HCT116 (cell line): ENCODE results near the gene ALOX5AP. TPM values are rescaled to one million over a fixed set of nuclear protein-coding genes. Genes with fewer than 3 reads are reported as not detected.

ENCODE experiments used
- ATAC-seq: fragments of 200-7000 bp; cut with Tn5 transposase; 2 replicates; pipeline ENCODE4 v1.9.1; 2020; ENCODE audit warnings: mild to moderate bottlenecking, moderate library complexity
- BruUV-seq: library from RNA; stranded (reverse); fragments of 400-500 nt; replicated peaks from 2 replicates; lab custom pipeline; 2021; lab: Mats Ljungman, UMichigan
- CTCF ChIA-PET: fragments of 300-600 bp; sonication (Branson Sonifier 250); formaldehyde crosslinking; loops from one replicate; lab custom pipeline; 2021; ENCODE audit warnings: antibody characterized with exemption; lab: Charles Lee
- POLR2A ChIA-PET: fragments of 300-600, 350-600 bp; sonication (Branson Sonifier 250); formaldehyde crosslinking; loops from one replicate; lab custom pipeline; 2021; ENCODE audit warnings: antibody characterized with exemption; lab: Charles Lee
- RAD21 ChIA-PET, 2 experiments: fragments of 300-600 bp; sonication (Branson Sonifier 250); formaldehyde crosslinking; loops; one replicate each; lab custom pipeline; 2023; ENCODE audit warnings: low total read pairs in 2 of 2; ENCODE audit not compliant: uncharacterized antibody in 2 of 2, unreplicated experiment in 2 of 2, low non-redundant PET in 1 of 2; lab: Charles Lee
- DNase-seq: peaks from one replicate; pipeline ENCODE4 v3.0.0-alpha.2; 2010; ENCODE audit warnings: low read depth, low spot score
- H2AFZ ChIP-seq: fragments of 200-600 bp; shearing (Covaris generic), sonication (generic); 2 replicates; pipeline ENCODE4 v1.6.1; 2017; ENCODE audit warnings: low read depth, mixed run types, mixed read lengths, antibody characterized with exemption, low read length; ENCODE audit not compliant: poor library complexity, severe bottlenecking
- H3K27ac ChIP-seq: 2 replicates; pipeline ENCODE4 v1.5.1; 2012; ENCODE audit warnings: low read depth, low read length
- H3K27me3 ChIP-seq: fragments of 200-600 bp; sonication (generic); 2 replicates; pipeline ENCODE4 v1.6.1; 2016; ENCODE audit warnings: mixed run types, low read length, mixed read lengths; ENCODE audit not compliant: insufficient read depth
- H3K36me3 ChIP-seq, 2 experiments: fragments of 200-500 bp in 1 of 2; fragments of 200-600 bp in 1 of 2; sonication (Bioruptor generic) in 1 of 2; sonication (generic) in 1 of 2; 2 replicates each; pipeline versions ENCODE4 v1.5.1 to v1.6.1; 2014 to 2016; ENCODE audit warnings: low read length in 2 of 2, inconsistent platforms in 1 of 2, mixed read lengths in 1 of 2, mixed run types in 1 of 2; ENCODE audit not compliant: insufficient read depth in 2 of 2, control insufficient read depth in 1 of 2
- H3K4me1 ChIP-seq, 2 experiments: fragments of 200-600 bp in 1 of 2; sonication (generic) in 1 of 2; 2 replicates each; pipeline versions ENCODE4 v1.5.1 to v1.6.1; 2012 to 2017; ENCODE audit warnings: low read length in 2 of 2, inconsistent platforms in 1 of 2, mild to moderate bottlenecking in 1 of 2, mixed read lengths in 1 of 2, mixed run types in 1 of 2, moderate library complexity in 1 of 2; ENCODE audit not compliant: insufficient read depth in 2 of 2, control insufficient read depth in 1 of 2
- H3K4me2 ChIP-seq: fragments of 200-600 bp; sonication (generic); 2 replicates; pipeline ENCODE4 v1.6.1; 2017; ENCODE audit warnings: mixed run types, low read length, mixed read lengths
- H3K4me3 ChIP-seq, 2 experiments: fragments of 200-600 bp in 1 of 2; sonication (generic) in 1 of 2; replicated peaks in 1 of 2; 2 replicates each; pipeline ENCODE4 v1.5.1; 2011 to 2016; ENCODE audit warnings: low read length in 2 of 2, control low read depth in 1 of 2, low read depth in 1 of 2, mild to moderate bottlenecking in 1 of 2, mixed read lengths in 1 of 2, mixed run types in 1 of 2
- H3K79me2 ChIP-seq: fragments of 200-600 bp; sonication (generic); 2 replicates; pipeline ENCODE4 v1.6.1; 2017; ENCODE audit warnings: mild to moderate bottlenecking, mixed run types, low read length, moderate library complexity, mixed read lengths; ENCODE audit not compliant: insufficient read depth
- H3K9ac ChIP-seq: fragments of 200-600 bp; sonication (generic); 2 replicates; pipeline ENCODE4 v1.6.1; 2016; ENCODE audit warnings: low read length, mixed read lengths
- H3K9me2 ChIP-seq: fragments of 200-600 bp; sonication (generic), shearing (Covaris generic); 2 replicates; pipeline ENCODE4 v1.6.1; 2017; ENCODE audit warnings: mixed run types, mild to moderate bottlenecking, moderate library complexity; ENCODE audit not compliant: insufficient read depth
- H3K9me3 ChIP-seq, 2 experiments: fragments of 200-500 bp in 1 of 2; fragments of 200-600 bp in 1 of 2; sonication (Bioruptor generic) in 1 of 2; sonication (generic) in 1 of 2; 2 replicates each; pipeline ENCODE4 v1.6.1; 2014 to 2017; ENCODE audit warnings: low read length in 2 of 2, mixed read lengths in 2 of 2, inconsistent platforms in 1 of 2, low read depth in 1 of 2, mild to moderate bottlenecking in 1 of 2, mixed run types in 1 of 2, moderate library complexity in 1 of 2; ENCODE audit not compliant: control insufficient read depth in 1 of 2, insufficient read depth in 1 of 2
- H4K20me1 ChIP-seq: fragments of 200-600 bp; sonication (generic), shearing (Covaris generic); 2 replicates; pipeline ENCODE4 v1.6.1; 2017; ENCODE audit warnings: mixed run types, mild to moderate bottlenecking, moderate library complexity; ENCODE audit not compliant: insufficient read depth
- ATF3 ChIP-seq: IDR thresholded peaks from 2 replicates; pipeline ENCODE4 v1.6.1; 2012
- CEBPB ChIP-seq: IDR thresholded peaks from 2 replicates; pipeline ENCODE4 v1.6.1; 2012; ENCODE audit warnings: low read depth
- CTCF ChIP-seq, 3 experiments: fragments of 200-600 bp in 1 of 3; sonication (generic) in 1 of 3; IDR thresholded peaks in 2 of 3; conservative IDR thresholded peaks in 1 of 3; 2 replicates each; pipeline ENCODE4 v1.5.1; 2012 to 2017; ENCODE audit warnings: low read depth in 2 of 3, low read length in 2 of 3, antibody characterized with exemption in 1 of 3, borderline replicate concordance in 1 of 3, control low read depth in 1 of 3, mild to moderate bottlenecking in 1 of 3, mixed read lengths in 1 of 3, mixed run types in 1 of 3, moderate library complexity in 1 of 3; ENCODE audit not compliant: insufficient read depth in 1 of 3
- EGR1 ChIP-seq: IDR thresholded peaks from 2 replicates; pipeline ENCODE4 v1.6.1; 2012; ENCODE audit warnings: low read depth
- EZH2 ChIP-seq: fragments of 200-600 bp; sonication (generic); IDR thresholded peaks from 2 replicates; pipeline ENCODE4 v1.6.1; 2017; ENCODE audit warnings: antibody characterized with exemption, mixed run types
- FOSL1 ChIP-seq: IDR thresholded peaks from 2 replicates; pipeline ENCODE4 v1.6.1; 2012; ENCODE audit warnings: low read depth
- MAX ChIP-seq: IDR thresholded peaks from 2 replicates; pipeline ENCODE4 v1.6.1; 2012
- RAD21 ChIP-seq: IDR thresholded peaks from 2 replicates; pipeline ENCODE4 v1.6.1; 2012; ENCODE audit warnings: low read depth, mild to moderate bottlenecking
- SIN3A ChIP-seq: IDR thresholded peaks from 2 replicates; pipeline ENCODE4 v1.6.1; 2012; ENCODE audit warnings: low read depth
- SRF ChIP-seq: IDR thresholded peaks from 2 replicates; pipeline ENCODE4 v1.6.1; 2012; ENCODE audit warnings: low read depth
- ZFX ChIP-seq: fragments of 450-650 bp; IDR thresholded peaks from 2 replicates; pipeline ENCODE4 v1.6.1; 2017
- ZNF274 ChIP-seq: fragments of 200-500 bp; sonication (Bioruptor generic); IDR thresholded peaks from 2 replicates; pipeline ENCODE4 v1.6.1; 2014; ENCODE audit warnings: mild to moderate bottlenecking, low read depth, low read length, inconsistent platforms
- intact Hi-C: fragments of 100-400 bp; cut with micrococcal nuclease; formaldehyde crosslinking; loops from 2 replicates; pipeline ENCODE4 v1.10.0; 2022
- total RNA-seq: library from RNA; stranded (reverse); gene quantifications from one replicate; pipeline ENCODE4 v1.2.1, GENCODE V29; 2021; ENCODE audit not compliant: unreplicated experiment

Gene ALOX5AP
- total RNA-seq, 1 experiment from 2014 or later: not detected

- no peak overlapping the region for H3K27ac ChIP-seq
- BruUV-seq: no TSS peak
- intact Hi-C loops: no loop called here
- TF ChIP-seq SIN3A (no peak), ZFX (no peak), SRF (no peak), RAD21 (no peak), CTCF (IDR thresholded peaks at IDR 0.05 in 2 of 3, conservative IDR thresholded peaks at IDR 0.05 in 1 of 3; ENCODE audit: borderline replicate concordance in 1 of 3, insufficient read depth in 1 of 3, low read depth in 2 of 3, low read length in 2 of 3) (no peak), EGR1 (no peak), MAX (no peak), CEBPB (no peak), ATF3 (no peak), EZH2 (no peak), ZNF274 (no peak), FOSL1 (no peak)
- H3K4me1 ChIP-seq: no peaks in the 10 kb centered on the region
- H3K4me3 ChIP-seq: no peak overlapping the region
- no peak overlapping the region for H3K9ac ChIP-seq
- H3K27me3 ChIP-seq: no peaks in the 10 kb centered on the region; the same call in 1 of the 2 replicates
- no peaks in the 10 kb centered on the region for H3K36me3 ChIP-seq
- DNase-seq (no peak), ATAC-seq (no peak)
- no peak overlapping the region for H3K4me2 ChIP-seq
- ChIA-PET RAD21 (no interaction called here), CTCF (no interaction called here), POLR2A (no interaction called here)
- H4K20me1 ChIP-seq: no peaks in the 10 kb centered on the region
- H2AFZ ChIP-seq: no peak overlapping the region
- no peaks in the 10 kb centered on the region for H3K79me2 ChIP-seq
- no peaks in the 10 kb centered on the region for H3K9me2 ChIP-seq
- no peaks in the 10 kb centered on the region for H3K9me3 ChIP-seq
Measured at GRCh38 chr13:30697177-30697953, 38.0 kb upstream of the ALOX5AP start.
